KMS-11 (cell line): ENCODE measurements around the gene ACSL5.

Experiments
- H2AFZ ChIP-seq: fragments of 200-600 bp; sonication (generic); 2 replicates; pipeline ENCODE4 v1.6.1; 2016; ENCODE audit warnings: antibody characterized with exemption, mixed run types, low read depth
- H3K27ac ChIP-seq: fragments of 200-600 bp; sonication (generic); 2 replicates; pipeline ENCODE4 v1.6.1; 2016; ENCODE audit warnings: mild to moderate bottlenecking, mixed run types
- H3K27me3 ChIP-seq: fragments of 200-600 bp; sonication (generic); 2 replicates; pipeline ENCODE4 v1.6.1; 2017; ENCODE audit warnings: mild to moderate bottlenecking, low read depth, mixed run types, moderate library complexity; ENCODE audit not compliant: insufficient read depth
- H3K36me3 ChIP-seq: fragments of 200-600 bp; sonication (generic); 2 replicates; pipeline ENCODE4 v1.6.1; 2017; ENCODE audit warnings: mild to moderate bottlenecking, mixed run types; ENCODE audit not compliant: insufficient read depth
- H3K4me1 ChIP-seq: fragments of 200-600 bp; sonication (generic); 2 replicates; pipeline ENCODE4 v1.6.1; 2016; ENCODE audit warnings: mild to moderate bottlenecking, low read depth, mixed run types; ENCODE audit not compliant: poor library complexity, severe bottlenecking
- H3K4me2 ChIP-seq: fragments of 200-600 bp; sonication (generic); 2 replicates; pipeline ENCODE4 v1.7.0; 2016; ENCODE audit warnings: mild to moderate bottlenecking, mixed run types
- H3K4me3 ChIP-seq: fragments of 200-600 bp; sonication (generic); IDR thresholded peaks from 2 replicates; pipeline ENCODE4 v1.6.1; 2017; ENCODE audit warnings: low read depth, low read length, mixed read lengths; ENCODE audit not compliant: insufficient read depth
- H3K79me2 ChIP-seq: fragments of 200-600 bp; sonication (generic); 2 replicates; pipeline ENCODE4 v1.6.1; 2016; ENCODE audit warnings: low read depth, mixed run types; ENCODE audit not compliant: insufficient read depth
- H3K9ac ChIP-seq: fragments of 200-600 bp; sonication (generic); 2 replicates; pipeline ENCODE4 v1.6.1; 2016; ENCODE audit warnings: mild to moderate bottlenecking, mixed run types
- H4K20me1 ChIP-seq: fragments of 200-600 bp; sonication (generic); 2 replicates; pipeline ENCODE4 v1.6.1; 2016; ENCODE audit warnings: mild to moderate bottlenecking, mixed run types; ENCODE audit not compliant: insufficient read depth
- TF ChIP-seq, protein P1 (sequence below): fragments of 200-600 bp; sonication (generic); conservative IDR thresholded peaks from 2 replicates; pipeline ENCODE4 v1.6.1; 2017; ENCODE audit warnings: low read depth, mild to moderate bottlenecking, antibody characterized with exemption, low read length, moderate library complexity, mixed read lengths

The ACSL5 gene

GRCh38 chr10:112332022-112332421 lies 41.9 kb upstream of the ACSL5 start:
- no peaks in the 10 kb centered on the region for H4K20me1 ChIP-seq
- H3K9ac ChIP-seq = no peak overlapping the region
- H3K27me3 ChIP-seq = no peaks in the 10 kb centered on the region
- H3K4me3 ChIP-seq = no peak overlapping the region
- no peaks in the 10 kb centered on the region for H3K4me1 ChIP-seq
- H3K4me2 ChIP-seq = no peak overlapping the region
- TF ChIP-seq, protein P1, sequence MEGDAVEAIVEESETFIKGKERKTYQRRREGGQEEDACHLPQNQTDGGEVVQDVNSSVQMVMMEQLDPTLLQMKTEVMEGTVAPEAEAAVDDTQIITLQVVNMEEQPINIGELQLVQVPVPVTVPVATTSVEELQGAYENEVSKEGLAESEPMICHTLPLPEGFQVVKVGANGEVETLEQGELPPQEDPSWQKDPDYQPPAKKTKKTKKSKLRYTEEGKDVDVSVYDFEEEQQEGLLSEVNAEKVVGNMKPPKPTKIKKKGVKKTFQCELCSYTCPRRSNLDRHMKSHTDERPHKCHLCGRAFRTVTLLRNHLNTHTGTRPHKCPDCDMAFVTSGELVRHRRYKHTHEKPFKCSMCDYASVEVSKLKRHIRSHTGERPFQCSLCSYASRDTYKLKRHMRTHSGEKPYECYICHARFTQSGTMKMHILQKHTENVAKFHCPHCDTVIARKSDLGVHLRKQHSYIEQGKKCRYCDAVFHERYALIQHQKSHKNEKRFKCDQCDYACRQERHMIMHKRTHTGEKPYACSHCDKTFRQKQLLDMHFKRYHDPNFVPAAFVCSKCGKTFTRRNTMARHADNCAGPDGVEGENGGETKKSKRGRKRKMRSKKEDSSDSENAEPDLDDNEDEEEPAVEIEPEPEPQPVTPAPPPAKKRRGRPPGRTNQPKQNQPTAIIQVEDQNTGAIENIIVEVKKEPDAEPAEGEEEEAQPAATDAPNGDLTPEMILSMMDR = no peak
- H3K36me3 ChIP-seq = no peaks in the 10 kb centered on the region
- no peak overlapping the region for H3K27ac ChIP-seq
- H3K79me2 ChIP-seq = no peaks in the 10 kb centered on the region
- no peak overlapping the region for H2AFZ ChIP-seq

GRCh38 chr10:112332509-112333228 lies 41.2 kb upstream of the ACSL5 start:
- H2AFZ ChIP-seq = no peak overlapping the region
- no peak overlapping the region for H3K27ac ChIP-seq
- no peak overlapping the region for H3K4me3 ChIP-seq
- TF ChIP-seq, protein P1 = no peak
- H3K36me3 ChIP-seq = no peaks in the 10 kb centered on the region
- no peak overlapping the region for H3K9ac ChIP-seq
- no peaks in the 10 kb centered on the region for H3K4me1 ChIP-seq
- no peaks in the 10 kb centered on the region for H4K20me1 ChIP-seq
- H3K27me3 ChIP-seq = no peaks in the 10 kb centered on the region
- H3K4me2 ChIP-seq = no peak overlapping the region
- H3K79me2 ChIP-seq = no peaks in the 10 kb centered on the region

DNA sequence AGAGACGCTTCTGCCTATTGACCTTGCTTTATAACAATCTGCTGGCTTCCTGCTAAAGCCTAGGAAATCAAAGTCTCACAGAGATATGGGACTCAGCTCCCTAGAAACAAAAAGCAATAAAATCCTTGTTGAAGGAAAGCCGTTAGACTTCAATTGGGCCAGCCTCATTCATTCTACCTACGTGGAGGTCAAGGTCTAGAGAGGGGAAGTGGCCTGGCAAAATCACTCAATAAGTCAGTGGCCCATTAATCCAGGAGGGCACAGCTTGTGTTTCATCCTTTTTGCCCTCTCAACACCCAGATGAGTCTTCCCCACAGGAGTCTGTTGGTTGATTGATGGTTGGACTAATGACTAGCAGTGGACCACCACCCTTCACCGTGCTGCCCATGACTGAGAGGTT lies 40.5 kb upstream of the ACSL5 start:
- no peak overlapping the region for H3K27ac ChIP-seq
- H3K4me3 ChIP-seq = no peak overlapping the region
- H3K4me2 ChIP-seq = no peak overlapping the region
- H3K79me2 ChIP-seq = no peaks in the 10 kb centered on the region
- H4K20me1 ChIP-seq = no peaks in the 10 kb centered on the region
- no peaks in the 10 kb centered on the region for H3K27me3 ChIP-seq
- H2AFZ ChIP-seq = no peak overlapping the region
- no peak overlapping the region for H3K9ac ChIP-seq
- TF ChIP-seq, protein P1 = no peak
- no peaks in the 10 kb centered on the region for H3K4me1 ChIP-seq
- H3K36me3 ChIP-seq = no peaks in the 10 kb centered on the region

GRCh38 chr10:112335111-112335867 lies 38.6 kb upstream of the ACSL5 start:
- no peak overlapping the region for H2AFZ ChIP-seq
- TF ChIP-seq, protein P1 = no peak

More at GRCh38 chr10:112335111-112335867, 38.6 kb upstream of the ACSL5 start:
- no peaks in the 10 kb centered on the region for H3K27me3 ChIP-seq
- H3K4me2 ChIP-seq = no peak overlapping the region
- no peaks in the 10 kb centered on the region for H4K20me1 ChIP-seq
- H3K9ac ChIP-seq = no peak overlapping the region
- H3K36me3 ChIP-seq = no peaks in the 10 kb centered on the region
- H3K4me1 ChIP-seq = no peaks in the 10 kb centered on the region
- no peak overlapping the region for H3K4me3 ChIP-seq
- no peaks in the 10 kb centered on the region for H3K79me2 ChIP-seq
- H3K27ac ChIP-seq = no peak overlapping the region
